ENCODE results near the gene ZCCHC4.

ZCCHC4 gene

GRCh38 chr4:25312496-25313200 lies at the start of gene ZCCHC4:
TSS of gene ZCCHC4 (plus strand) at chr4:25312774. CDS start at chr4:25312810, 36 bp downstream.
- peak; percentile 75 for DNase-seq (ENCODE audit: low read depth, low spot score)

- DNase-seq (ENCODE audit: low read depth, low spot score) = no peak
These were observed 40.7 kb upstream of the ZCCHC4 start for GRCh38 chr4:25271866-25272265.

GRCh38 chr4:25280210-25280609 lies 32.4 kb upstream of the ZCCHC4 start:
- no peak for DNase-seq (ENCODE audit: low read depth, low spot score)

- no peak for DNase-seq (ENCODE audit: low read depth, low spot score)
These were observed 28.6 kb upstream of the ZCCHC4 start for GRCh38 chr4:25283948-25284347.

GRCh38 chr4:25284466-25284865 lies 28.1 kb upstream of the ZCCHC4 start:
- no peak for DNase-seq (ENCODE audit: low read depth, low spot score)

GRCh38 chr4:25290490-25291067 lies 22.0 kb upstream of the ZCCHC4 start:
- no peak for DNase-seq (ENCODE audit: low read depth, low spot score)

- DNase-seq (ENCODE audit: low read depth, low spot score) = no peak
These were observed 21.3 kb upstream of the ZCCHC4 start for GRCh38 chr4:25291158-25291733.

GRCh38 chr4:25297528-25298242 lies 14.9 kb upstream of the ZCCHC4 start:
- DNase-seq (ENCODE audit: low read depth, low spot score) = no peak

- DNase-seq (ENCODE audit: low read depth, low spot score) = no peak
These were observed 12.9 kb upstream of the ZCCHC4 start for GRCh38 chr4:25299476-25300203.

GRCh38 chr4:25301471-25301870 lies 11.1 kb upstream of the ZCCHC4 start:
- DNase-seq (ENCODE audit: low read depth, low spot score) = no peak

GRCh38 chr4:25302626-25303025 lies 9.9 kb upstream of the ZCCHC4 start:
- no peak for DNase-seq (ENCODE audit: low read depth, low spot score)

GRCh38 chr4:25303578-25303977 lies 9.0 kb upstream of the ZCCHC4 start:
- DNase-seq (ENCODE audit: low read depth, low spot score) = no peak

GRCh38 chr4:25306518-25307057 lies 6.0 kb upstream of the ZCCHC4 start:
- DNase-seq (ENCODE audit: low read depth, low spot score) = no peak

- no peak for DNase-seq (ENCODE audit: low read depth, low spot score)
These were observed 5.0 kb upstream of the ZCCHC4 start for GRCh38 chr4:25307596-25307995.

GRCh38 chr4:25308306-25308705 lies 4.3 kb upstream of the ZCCHC4 start:
- DNase-seq (ENCODE audit: low read depth, low spot score) = no peak

- no peak for DNase-seq (ENCODE audit: low read depth, low spot score)
These were observed 3.8 kb upstream of the ZCCHC4 start for GRCh38 chr4:25308761-25309160.

GRCh38 chr4:25310066-25310802 lies 2.3 kb upstream of the ZCCHC4 start:
- DNase-seq (ENCODE audit: low read depth, low spot score) = no peak

GRCh38 chr4:25310803-25311166 lies 1.8 kb upstream of the ZCCHC4 start:
- DNase-seq (ENCODE audit: low read depth, low spot score) = no peak

GRCh38 chr4:25313201-25313895 lies 774 bp downstream of the ZCCHC4 start:
- DNase-seq (ENCODE audit: low read depth, low spot score) = no peak

GRCh38 chr4:25320336-25320735 lies 7.8 kb downstream of the ZCCHC4 start:
- no peak for DNase-seq (ENCODE audit: low read depth, low spot score)

All from activated naive CD8-positive, alpha-beta T cell treated with anti-CD3 and anti-CD28 coated beads, Interleukin-2, amount 50 U/mL, for 16 hours (primary cell).